GM19043 (cell line): ENCODE measurements around the gene RCAN1.
"Not testable (repeated sequence)": the region's sequence is repeated elsewhere in the genome, so short reads cannot be mapped to it uniquely, and the experiment has no call there.

Experiments
- ATAC-seq: cut with Tn5 transposase; IDR thresholded peaks from one replicate; pipeline ENCODE4 v1.9.1; 2021; ENCODE audit warnings: low read depth; ENCODE audit not compliant: unreplicated experiment

The RCAN1 gene

DNA sequence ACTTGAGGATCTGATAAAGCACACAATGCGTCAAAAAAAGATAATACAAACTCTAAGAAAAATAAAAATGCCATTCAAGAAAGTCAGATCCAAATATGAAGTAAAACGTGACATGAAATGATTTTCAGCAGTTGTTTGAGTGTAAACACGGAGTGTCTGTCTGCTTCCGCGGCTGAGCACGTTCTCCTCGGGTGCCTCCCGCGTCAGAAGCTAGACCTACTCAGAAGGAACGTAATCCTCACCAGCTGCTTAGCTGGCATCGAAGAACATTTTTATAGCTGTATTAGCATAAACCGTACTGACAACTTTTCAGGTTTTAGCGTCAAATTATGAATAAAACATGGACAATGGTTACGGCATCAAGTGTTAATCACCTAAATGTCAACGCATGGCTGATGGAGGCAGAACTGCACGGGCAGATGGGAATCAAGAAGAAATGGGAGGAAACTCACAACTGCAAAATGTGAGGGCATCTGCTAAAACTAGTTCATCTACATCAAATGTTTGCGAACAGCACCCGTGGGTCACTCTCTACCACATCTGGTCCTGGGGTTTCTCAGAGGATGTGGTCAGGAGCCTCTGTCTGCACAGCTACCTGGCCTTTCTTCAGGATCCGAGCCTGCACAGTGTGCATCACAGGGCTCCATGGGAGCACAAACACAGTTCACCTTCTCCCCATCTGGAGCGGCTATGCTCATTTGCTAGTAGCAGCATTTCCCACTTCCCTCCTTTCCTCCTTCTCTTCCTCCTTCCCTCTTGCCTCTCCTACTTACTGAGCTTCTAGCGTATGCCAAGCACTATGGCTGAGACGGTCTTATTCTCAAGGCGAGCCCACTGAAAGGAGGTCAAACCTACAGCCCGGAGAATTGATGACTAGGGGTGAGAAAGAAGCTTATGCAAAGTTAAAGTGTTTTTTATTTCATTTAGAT lies 40.0 kb downstream of the RCAN1 start:
- no peak for ATAC-seq

DNA sequence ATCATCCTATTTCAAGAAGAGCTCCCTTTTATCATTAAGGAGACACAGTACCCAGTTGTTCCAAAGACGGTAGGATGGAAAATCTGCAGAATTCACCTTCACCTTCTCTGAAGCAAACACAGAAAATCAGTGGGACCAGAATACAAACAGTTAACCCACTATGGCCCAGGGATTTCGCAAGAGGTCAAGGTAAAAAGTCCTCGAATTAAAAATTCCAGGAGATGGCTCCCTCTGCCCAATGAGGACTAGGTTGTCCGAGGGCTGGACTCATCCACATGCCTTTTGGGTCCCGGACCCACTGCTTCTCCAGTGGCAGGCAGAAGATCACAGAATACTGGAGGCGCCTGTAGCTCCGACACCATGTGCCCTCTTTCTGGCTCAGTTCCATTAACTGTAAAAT lies 42.9 kb downstream of the RCAN1 start:
- no peak for ATAC-seq

DNA sequence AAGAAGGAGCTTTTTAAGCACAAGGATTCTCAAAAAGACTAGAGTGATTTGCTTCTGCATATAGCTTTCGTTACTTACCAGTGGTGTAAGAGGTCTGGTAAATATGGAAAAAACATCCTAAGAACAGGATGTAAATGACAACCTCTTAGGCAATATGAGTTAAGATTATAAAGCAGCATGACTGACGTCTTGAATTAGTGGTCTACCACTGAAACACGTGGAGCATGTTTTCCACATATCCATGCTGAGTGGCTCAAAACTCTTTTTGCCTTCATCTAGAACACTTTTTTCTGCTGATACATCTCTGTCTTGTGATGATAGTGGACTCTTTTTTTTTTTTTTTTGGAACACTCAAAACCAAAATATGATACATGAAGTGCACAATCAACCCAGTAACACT lies 44.6 kb downstream of the RCAN1 start:
- ATAC-seq = no peak

GRCh38 chr21:34569381-34569979 lies 45.4 kb downstream of the RCAN1 start:
- no peak for ATAC-seq

- ATAC-seq = not testable (repeated sequence)
Measured at GRCh38 chr21:34568801-34569200, 46.1 kb downstream of the RCAN1 start.

GRCh38 chr21:34567604-34568155 lies 47.2 kb downstream of the RCAN1 start:
- ATAC-seq = no peak

GRCh38 chr21:34565238-34565637 lies 49.7 kb downstream of the RCAN1 start:
- no peak for ATAC-seq

DNA sequence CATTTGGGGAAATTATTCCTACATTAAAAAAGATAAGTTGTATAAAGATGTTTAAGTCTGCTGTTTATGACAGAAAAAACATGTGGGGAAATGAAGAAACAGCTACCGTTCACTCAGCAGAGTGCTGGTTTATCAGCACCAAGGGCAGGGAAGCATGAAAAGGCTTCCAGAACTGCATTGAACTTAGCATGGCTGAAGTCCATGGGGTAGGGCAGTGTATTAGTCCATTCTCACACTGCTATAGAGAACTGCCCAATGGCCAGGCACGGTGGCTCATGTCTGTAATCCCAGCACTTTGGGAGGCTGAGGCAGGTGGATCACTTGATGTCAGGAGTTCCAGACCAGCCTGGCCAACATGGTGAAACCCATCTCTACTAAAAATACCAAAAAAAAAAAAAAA lies 51.5 kb downstream of the RCAN1 start:
- not testable (repeated sequence) for ATAC-seq

- no peak for ATAC-seq
Measured at GRCh38 chr21:34561806-34562205, 53.1 kb downstream of the RCAN1 start.

- no peak for ATAC-seq
Measured at GRCh38 chr21:34560609-34561008, 54.3 kb downstream of the RCAN1 start.

- no peak for ATAC-seq
Measured at GRCh38 chr21:34560021-34560420, 54.9 kb downstream of the RCAN1 start.

DNA sequence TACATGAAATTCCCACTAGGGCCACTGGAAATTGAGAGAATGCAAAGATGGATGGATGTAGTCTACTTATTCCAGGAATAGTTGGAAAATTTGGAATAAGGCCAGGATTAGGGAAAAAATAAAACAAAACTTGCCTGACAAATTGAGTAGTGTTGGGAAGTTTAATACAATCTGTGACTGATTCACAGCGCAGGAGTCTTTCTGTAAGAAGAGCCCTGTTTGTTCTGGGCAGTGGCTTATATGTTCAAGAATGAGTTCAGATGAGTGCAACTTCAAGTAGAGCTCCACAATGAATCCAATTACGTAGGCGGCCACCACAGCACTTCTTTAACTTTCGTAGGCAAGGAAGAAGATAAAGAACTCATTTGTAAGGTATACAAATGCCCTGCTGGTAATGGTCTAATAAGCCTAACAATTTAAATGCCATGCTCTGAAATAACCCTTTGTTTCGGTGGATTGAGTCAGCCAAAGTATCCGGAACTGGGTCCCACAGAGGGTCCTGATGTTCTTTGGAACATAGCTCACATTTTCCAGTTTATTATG lies 55.8 kb downstream of the RCAN1 start:
- no peak for ATAC-seq

GRCh38 chr21:34558166-34558565 lies 56.7 kb downstream of the RCAN1 start:
- ATAC-seq = no peak

- no peak for ATAC-seq
Measured at GRCh38 chr21:34557261-34557660, 57.7 kb downstream of the RCAN1 start.

GRCh38 chr21:34554670-34555069 lies 60.2 kb downstream of the RCAN1 start:
- not testable (repeated sequence) for ATAC-seq

- ATAC-seq = no peak
Measured at GRCh38 chr21:34554227-34554626, 60.7 kb downstream of the RCAN1 start.

DNA sequence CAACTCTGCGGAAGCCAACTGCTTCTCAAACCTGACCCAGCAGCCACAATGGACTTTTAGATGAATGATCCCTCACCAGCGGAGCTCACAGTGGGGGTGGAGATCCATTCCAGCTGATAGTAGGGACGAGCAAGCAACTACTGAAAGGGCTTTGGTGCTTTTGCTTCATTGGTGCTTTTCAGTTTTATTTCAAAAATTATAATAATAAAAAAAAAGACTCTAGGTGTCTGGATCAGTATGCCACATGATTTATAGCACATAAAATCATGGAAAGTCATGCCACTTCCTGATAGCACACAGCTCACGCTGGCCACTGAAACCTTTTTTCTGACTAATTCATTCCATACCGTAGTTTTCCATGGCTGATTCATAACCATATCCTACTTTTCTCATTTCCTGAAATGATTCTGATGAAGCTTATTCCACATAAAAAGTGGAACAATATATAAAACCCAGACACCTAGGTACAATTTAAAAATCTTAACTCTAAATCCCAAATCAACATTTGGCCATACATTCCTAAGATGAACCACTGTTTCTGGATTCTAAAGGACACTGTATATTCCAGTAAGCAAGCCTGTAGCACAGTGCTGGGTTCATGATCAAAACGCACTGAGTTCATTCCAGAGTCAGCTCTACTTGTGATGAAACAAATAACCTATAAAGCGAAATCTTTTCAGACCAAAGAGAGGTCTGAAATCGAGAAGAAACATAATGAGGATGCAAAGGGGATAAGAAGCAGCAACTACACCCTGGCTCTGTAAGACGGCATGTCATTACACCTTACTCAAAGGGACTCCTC lies 61.6 kb downstream of the RCAN1 start:
- ATAC-seq = no peak

DNA sequence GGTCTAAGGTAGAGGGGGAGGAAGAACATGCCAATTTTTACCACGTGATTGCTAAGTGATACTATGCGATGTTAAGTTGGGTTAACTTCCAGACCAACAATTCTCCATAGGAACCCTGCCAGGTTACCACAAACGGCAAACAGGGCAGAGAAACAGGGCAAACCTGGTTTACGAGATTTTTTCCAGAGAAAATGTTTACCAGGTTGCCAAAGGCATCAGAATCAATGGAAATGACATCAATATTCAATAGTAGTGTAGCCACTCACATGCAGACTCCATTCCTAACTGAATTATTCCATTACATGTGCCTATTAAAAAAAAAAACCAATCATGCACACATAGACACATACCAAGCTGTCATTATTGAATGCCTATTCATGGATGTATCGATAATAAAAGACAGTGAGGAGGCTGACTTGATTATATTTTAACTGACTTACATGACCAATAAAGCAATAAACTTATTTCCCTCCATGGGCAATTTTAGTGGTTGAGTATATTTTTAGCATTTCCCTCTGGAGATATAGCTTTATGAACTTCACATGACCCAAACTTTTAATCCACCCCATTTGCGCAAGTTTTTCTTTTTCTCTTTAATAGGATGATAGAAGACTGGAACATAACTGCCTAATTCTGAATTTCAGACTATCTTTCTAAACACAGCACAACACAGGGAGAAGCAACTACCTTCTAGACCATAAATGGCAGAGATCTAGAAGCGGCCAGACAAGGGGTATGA lies 62.4 kb downstream of the RCAN1 start:
- no peak for ATAC-seq

- ATAC-seq = no peak
Measured at GRCh38 chr21:34550182-34550799, 64.6 kb downstream of the RCAN1 start.
